Natural killer cell (primary cell): ENCODE measurements around the gene CHN1. TPM values are rescaled to one million over a fixed set of nuclear protein-coding genes. Genes with fewer than 3 reads are reported as not detected.

ENCODE experiments used
- ATAC-seq, 3 donors: fragments of 150-1000 bp in 2 of 3; fragments of 200-7000 bp in 1 of 3; cut with Tn5 transposase; 1 replicate in 1 of 3; 2 replicates in 2 of 3; pipeline ENCODE4 v1.10.0; 2021; ENCODE audit warnings: mild to moderate bottlenecking in 2 of 3, moderate library complexity in 2 of 3
- DNase-seq, 2 donors: peaks; one replicate each; pipeline versions ENCODE4 v3.0.0 to v3.0.0-alpha.2; 2013 to 2021; ENCODE audit warnings: mixed read lengths in 1 of 2
- H3K27ac ChIP-seq: one replicate; pipeline ENCODE4 v1.5.1; 2013; ENCODE audit warnings: mild to moderate bottlenecking, low read length
- H3K27me3 ChIP-seq: one replicate; pipeline ENCODE4 v1.6.1; 2013; ENCODE audit warnings: low read length; ENCODE audit not compliant: control insufficient read depth, insufficient read depth
- H3K36me3 ChIP-seq: one replicate; pipeline ENCODE4 v1.6.1; 2013; ENCODE audit warnings: low read length; ENCODE audit not compliant: control insufficient read depth, insufficient read depth
- H3K4me1 ChIP-seq: one replicate; pipeline ENCODE4 v1.6.1; 2013; ENCODE audit warnings: low read length; ENCODE audit not compliant: control insufficient read depth, insufficient read depth
- H3K4me3 ChIP-seq: one replicate; pipeline ENCODE4 v1.5.1; 2013; ENCODE audit warnings: low read length
- H3K9me3 ChIP-seq: one replicate; pipeline ENCODE4 v1.6.1; 2013; ENCODE audit warnings: low read length; ENCODE audit not compliant: control insufficient read depth, insufficient read depth
- H3K27ac Mint-ChIP-seq, 2 donors: one replicate each; pipeline ENCODE4 v1.8.0; 2022; ENCODE audit warnings: mild to moderate bottlenecking in 2 of 2, mixed read lengths in 2 of 2, moderate library complexity in 1 of 2
- H3K27me3 Mint-ChIP-seq, 2 donors: one replicate each; pipeline ENCODE4 v1.8.0; 2022; ENCODE audit warnings: low read depth in 2 of 2, mixed read lengths in 2 of 2
- H3K36me3 Mint-ChIP-seq: one replicate; pipeline ENCODE4 v1.8.0; 2022; ENCODE audit warnings: mixed read lengths
- H3K4me1 Mint-ChIP-seq, 2 donors: one replicate each; pipeline ENCODE4 v1.8.0; 2022; ENCODE audit warnings: mixed read lengths in 2 of 2
- H3K4me3 Mint-ChIP-seq: one replicate; pipeline ENCODE4 v1.8.0; 2022; ENCODE audit warnings: mild to moderate bottlenecking, moderate library complexity, mixed read lengths
- H3K9me3 Mint-ChIP-seq, 2 donors: one replicate each; pipeline ENCODE4 v1.8.0; 2022; ENCODE audit warnings: mixed read lengths in 2 of 2
- CTCF ChIP-seq: fragments of 200-600 bp; IDR thresholded peaks from one replicate; pipeline ENCODE4 v1.8.0; 2022; ENCODE audit warnings: antibody characterized with exemption
- WGBS: methylation state at CpG from one replicate; pipeline ENCODE4 v1.1.7; 2013; ENCODE audit warnings: missing lambda C conversion rate; ENCODE audit not compliant: insufficient coverage; 5-methylcytosine and 5-hydroxymethylcytosine counted together
- intact Hi-C: fragments of 100-400 bp; cut with micrococcal nuclease; formaldehyde crosslinking; loops from one replicate; pipeline ENCODE4 v1.14.2; 2022
- total RNA-seq, 4 donors: library from RNA; stranded (reverse); fragments of 120-200 nt in 1 of 4; gene quantifications; one replicate each; pipeline versions ENCODE4 v1.2.3 to v1.2.4, GENCODE V29; 2013 to 2022

CHN1 gene
- total RNA-seq, 3 donors from 2014 or later (not counting 1 experiment from before 2014, with no cell fraction given): 0.80 to 1.7 (median 0.88) TPM

- ATAC-seq (no peak), DNase-seq (no peak)
- Mint-ChIP-seq H3K9me3 (no peaks in the 10 kb centered on the region), H3K36me3 (no peaks in the 10 kb centered on the region), H3K27ac (no peak overlapping the region), H3K4me3 (no peak overlapping the region), H3K27me3 (peaks cover 20 to 39% of the 10 kb centered on the region in 2 donors), H3K4me1 (no peaks in the 10 kb centered on the region)
- Histone ChIP-seq H3K27me3 (no peaks in the 10 kb centered on the region), H3K27ac (no peak overlapping the region), H3K9me3 (no peaks in the 10 kb centered on the region), H3K36me3 (no peaks in the 10 kb centered on the region), H3K4me3 (no peak overlapping the region), H3K4me1 (no peaks in the 10 kb centered on the region)
- WGBS: 87% methylated on average over 2 of the region's 3 CpGs
- TF ChIP-seq CTCF: no peak
- intact Hi-C loops: no loop called here
Measured at GRCh38 chr2:174967691-174968260, 37.4 kb downstream of the CHN1 start.

- intact Hi-C loops: no loop called here
- Mint-ChIP-seq H3K9me3 (no peaks in the 10 kb centered on the region), H3K4me3 (no peak overlapping the region), H3K27me3 (peaks cover 16 to 35% of the 10 kb centered on the region in 2 donors), H3K27ac (no peak overlapping the region), H3K4me1 (no peaks in the 10 kb centered on the region), H3K36me3 (no peaks in the 10 kb centered on the region)
- no peak overlapping the region for H3K4me3 ChIP-seq
- H3K9me3 ChIP-seq: no peaks in the 10 kb centered on the region
- no peaks in the 10 kb centered on the region for H3K27me3 ChIP-seq
- ATAC-seq: no peak
- 82% methylated on average over 5 of the region's 6 CpGs for WGBS
- H3K36me3 ChIP-seq: no peaks in the 10 kb centered on the region
- TF ChIP-seq CTCF: no peak
- H3K27ac ChIP-seq: no peak overlapping the region
- no peak for DNase-seq
- H3K4me1 ChIP-seq: no peaks in the 10 kb centered on the region
Measured at GRCh38 chr2:174967086-174967485, 38.1 kb downstream of the CHN1 start.

- Mint-ChIP-seq H3K27ac (no peak overlapping the region), H3K27me3 (peaks cover 16 to 33% of the 10 kb centered on the region in 2 donors), H3K4me1 (no peaks in the 10 kb centered on the region), H3K9me3 (no peaks in the 10 kb centered on the region), H3K36me3 (no peaks in the 10 kb centered on the region), H3K4me3 (no peak overlapping the region)
- Histone ChIP-seq H3K27me3 (no peaks in the 10 kb centered on the region), H3K27ac (no peak overlapping the region), H3K9me3 (no peaks in the 10 kb centered on the region), H3K4me3 (no peak overlapping the region), H3K36me3 (no peaks in the 10 kb centered on the region), H3K4me1 (no peaks in the 10 kb centered on the region)
- no peak for TF ChIP-seq CTCF
- 25% methylated on average over 4 of the region's 5 CpGs for WGBS
- DNase-seq (no peak), ATAC-seq (no peak)
- intact Hi-C loops: no loop called here
Measured at GRCh38 chr2:174965992-174966744, 39.0 kb downstream of the CHN1 start.
